ENCODE data around the gene DAP.

DNA sequence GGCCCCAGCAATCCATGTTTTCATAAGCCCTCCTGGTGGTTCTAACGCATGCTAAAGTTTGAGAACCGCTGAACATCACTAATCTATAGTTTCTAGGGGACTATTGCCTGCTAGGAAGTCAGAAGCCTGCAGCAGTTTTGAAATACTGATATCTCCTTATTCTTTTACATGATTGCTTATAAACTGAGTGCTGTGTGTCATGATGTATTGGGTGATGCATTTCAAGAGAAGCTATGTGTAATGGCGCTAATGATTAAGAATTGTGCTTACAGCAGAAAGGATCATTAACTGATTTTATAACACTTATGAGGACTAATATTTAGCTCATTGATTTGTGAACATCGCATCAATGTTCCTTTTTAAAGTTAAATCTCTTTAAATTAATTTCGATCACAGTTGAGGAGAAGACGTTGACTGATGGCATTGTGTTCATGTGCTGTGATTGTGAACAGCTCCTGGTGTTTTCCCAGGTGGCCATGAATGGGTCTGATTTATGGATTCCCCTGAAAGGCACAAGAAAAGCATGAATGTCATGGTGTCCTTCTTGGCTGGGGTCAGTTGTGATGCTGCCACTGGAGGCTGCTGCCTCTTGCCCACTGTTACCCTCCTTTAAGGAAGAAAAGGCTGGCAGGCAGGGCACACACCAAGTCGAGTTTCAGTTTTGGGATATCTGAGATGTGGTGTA lies 12.0 kb upstream of the DAP start:
- TF ChIP-seq, protein P1, sequence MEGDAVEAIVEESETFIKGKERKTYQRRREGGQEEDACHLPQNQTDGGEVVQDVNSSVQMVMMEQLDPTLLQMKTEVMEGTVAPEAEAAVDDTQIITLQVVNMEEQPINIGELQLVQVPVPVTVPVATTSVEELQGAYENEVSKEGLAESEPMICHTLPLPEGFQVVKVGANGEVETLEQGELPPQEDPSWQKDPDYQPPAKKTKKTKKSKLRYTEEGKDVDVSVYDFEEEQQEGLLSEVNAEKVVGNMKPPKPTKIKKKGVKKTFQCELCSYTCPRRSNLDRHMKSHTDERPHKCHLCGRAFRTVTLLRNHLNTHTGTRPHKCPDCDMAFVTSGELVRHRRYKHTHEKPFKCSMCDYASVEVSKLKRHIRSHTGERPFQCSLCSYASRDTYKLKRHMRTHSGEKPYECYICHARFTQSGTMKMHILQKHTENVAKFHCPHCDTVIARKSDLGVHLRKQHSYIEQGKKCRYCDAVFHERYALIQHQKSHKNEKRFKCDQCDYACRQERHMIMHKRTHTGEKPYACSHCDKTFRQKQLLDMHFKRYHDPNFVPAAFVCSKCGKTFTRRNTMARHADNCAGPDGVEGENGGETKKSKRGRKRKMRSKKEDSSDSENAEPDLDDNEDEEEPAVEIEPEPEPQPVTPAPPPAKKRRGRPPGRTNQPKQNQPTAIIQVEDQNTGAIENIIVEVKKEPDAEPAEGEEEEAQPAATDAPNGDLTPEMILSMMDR (IDR thresholded peaks at IDR 0.05) = no peak
- TF ChIP-seq POLR2AphosphoS5 (IDR thresholded peaks at IDR 0.05) = no peak
- no peak for TF ChIP-seq POLR2A (IDR thresholded peaks at IDR 0.05)
- TF ChIP-seq EP300 (IDR thresholded peaks at IDR 0.05; ENCODE audit: low read depth) = no peak

All from transverse colon (tissue), 4 donors.